Measurements from ENCODE around the gene ATP13A1. TPM values are rescaled to one million over a fixed set of nuclear protein-coding genes. Genes with fewer than 3 reads are reported as not detected.
A peak's percentile ranks its signal among the peaks of the same experiment; 100 is the strongest.
"Not testable (repeated sequence)": the region's sequence is repeated elsewhere in the genome, so short reads cannot be mapped to it uniquely, and the experiment has no call there.

ATP13A1 gene
- total RNA-seq, 4 donors from 2014 or later, result 223 to 465 (median 285) TPM

- Histone ChIP-seq H3K4me1 (no peaks in the 10 kb centered on the region), H3K9me3 (peaks cover 0 to 17% (median 0%) of the 10 kb centered on the region in 4 donors), H3K27ac (no peak overlapping the region), H3K36me3 (no peaks in the 10 kb centered on the region), H3K4me3 (no peak overlapping the region), H3K27me3 (no peaks in the 10 kb centered on the region)
- TF ChIP-seq, protein P1, sequence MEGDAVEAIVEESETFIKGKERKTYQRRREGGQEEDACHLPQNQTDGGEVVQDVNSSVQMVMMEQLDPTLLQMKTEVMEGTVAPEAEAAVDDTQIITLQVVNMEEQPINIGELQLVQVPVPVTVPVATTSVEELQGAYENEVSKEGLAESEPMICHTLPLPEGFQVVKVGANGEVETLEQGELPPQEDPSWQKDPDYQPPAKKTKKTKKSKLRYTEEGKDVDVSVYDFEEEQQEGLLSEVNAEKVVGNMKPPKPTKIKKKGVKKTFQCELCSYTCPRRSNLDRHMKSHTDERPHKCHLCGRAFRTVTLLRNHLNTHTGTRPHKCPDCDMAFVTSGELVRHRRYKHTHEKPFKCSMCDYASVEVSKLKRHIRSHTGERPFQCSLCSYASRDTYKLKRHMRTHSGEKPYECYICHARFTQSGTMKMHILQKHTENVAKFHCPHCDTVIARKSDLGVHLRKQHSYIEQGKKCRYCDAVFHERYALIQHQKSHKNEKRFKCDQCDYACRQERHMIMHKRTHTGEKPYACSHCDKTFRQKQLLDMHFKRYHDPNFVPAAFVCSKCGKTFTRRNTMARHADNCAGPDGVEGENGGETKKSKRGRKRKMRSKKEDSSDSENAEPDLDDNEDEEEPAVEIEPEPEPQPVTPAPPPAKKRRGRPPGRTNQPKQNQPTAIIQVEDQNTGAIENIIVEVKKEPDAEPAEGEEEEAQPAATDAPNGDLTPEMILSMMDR (IDR thresholded peaks at IDR 0.05), result no peak
- TF ChIP-seq POLR2A (IDR thresholded peaks at IDR 0.05), result no peak
- no peak for DNase-seq
Measured at GRCh38 chr19:19697589-19697988, 34.1 kb upstream of the ATP13A1 start.

GRCh38 chr19:19696386-19696785, 32.9 kb upstream of the ATP13A1 start:
- no peak for DNase-seq
- H3K36me3 ChIP-seq, result no peaks in the 10 kb centered on the region
- H3K4me1 ChIP-seq, result no peaks in the 10 kb centered on the region
- H3K4me3 ChIP-seq, result no peak overlapping the region
- H3K9me3 ChIP-seq, result peaks cover 0 to 11% (median 0%) of the 10 kb centered on the region in 4 donors
- no peak for TF ChIP-seq POLR2A (IDR thresholded peaks at IDR 0.05)
- TF ChIP-seq, protein P1 (IDR thresholded peaks at IDR 0.05), result no peak
- no peaks in the 10 kb centered on the region for H3K27me3 ChIP-seq
- H3K27ac ChIP-seq, result no peak overlapping the region

GRCh38 chr19:19691683-19692082, 28.2 kb upstream of the ATP13A1 start:
- H3K27ac ChIP-seq, result no peak overlapping the region
- DNase-seq, result no peak
- H3K9me3 ChIP-seq, result peaks cover 0 to 3% (median 0%) of the 10 kb centered on the region in 4 donors
- TF ChIP-seq, protein P1 (IDR thresholded peaks at IDR 0.05), result no peak
- TF ChIP-seq POLR2A (IDR thresholded peaks at IDR 0.05), result no peak
- H3K4me3 ChIP-seq, result no peak overlapping the region
- no peaks in the 10 kb centered on the region for H3K27me3 ChIP-seq
- no peaks in the 10 kb centered on the region for H3K4me1 ChIP-seq
- no peaks in the 10 kb centered on the region for H3K36me3 ChIP-seq

DNA sequence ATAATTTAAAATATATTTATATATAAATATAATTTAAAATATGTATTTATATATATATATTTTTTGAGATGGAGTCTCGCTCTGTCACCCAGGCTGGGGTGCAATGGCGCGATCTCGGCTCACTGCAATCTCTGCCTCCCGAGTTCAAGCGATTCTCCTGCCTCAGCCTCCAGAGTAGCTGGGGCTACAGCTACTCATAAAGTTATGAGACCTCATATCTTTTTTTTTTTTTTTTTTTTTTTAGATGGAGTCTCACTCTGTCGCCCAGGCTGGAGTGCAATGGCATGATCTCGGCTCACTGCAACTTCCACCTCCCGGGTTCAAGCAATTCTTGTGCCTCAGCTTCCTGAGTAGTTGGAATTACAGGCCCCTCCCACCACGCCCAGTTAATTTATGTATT, 25.5 kb upstream of the ATP13A1 start:
- not testable (repeated sequence) for H3K4me1 ChIP-seq, H3K36me3 ChIP-seq, H3K27me3 ChIP-seq, H3K27ac ChIP-seq, H3K4me3 ChIP-seq, DNase-seq
- H3K9me3 ChIP-seq, result peaks cover 0 to 13% (median 2%) of the 10 kb centered on the region in 4 donors

- Histone ChIP-seq H3K27me3 (no peaks in the 10 kb centered on the region), H3K4me1 (no peaks in the 10 kb centered on the region), H3K36me3 (no peaks in the 10 kb centered on the region), H3K4me3 (no peak overlapping the region), H3K9me3 (peaks cover 0 to 21% (median 4%) of the 10 kb centered on the region in 4 donors), H3K27ac (no peak overlapping the region)
- no peak for TF ChIP-seq POLR2A (IDR thresholded peaks at IDR 0.05)
- DNase-seq, result peak in 1 of 3 donors; percentile 14
Measured at GRCh38 chr19:19687090-19687489, 23.6 kb upstream of the ATP13A1 start.

GRCh38 chr19:19686580-19686979, 23.1 kb upstream of the ATP13A1 start:
- Histone ChIP-seq H3K27me3 (no peaks in the 10 kb centered on the region), H3K36me3 (no peaks in the 10 kb centered on the region), H3K4me3 (no peak overlapping the region), H3K4me1 (no peaks in the 10 kb centered on the region), H3K27ac (no peak overlapping the region), H3K9me3 (peaks cover 0 to 21% (median 4%) of the 10 kb centered on the region in 4 donors)
- no peak for DNase-seq
- no peak for TF ChIP-seq POLR2A (IDR thresholded peaks at IDR 0.05)

- H3K27me3 ChIP-seq, H3K36me3 ChIP-seq, H3K27ac ChIP-seq, H3K4me3 ChIP-seq, H3K4me1 ChIP-seq: not testable (repeated sequence)
- peaks cover 0 to 25% (median 4%) of the 10 kb centered on the region in 4 donors for H3K9me3 ChIP-seq
- peak in 1 of 3 donors; percentile 14 for DNase-seq
Measured at GRCh38 chr19:19686119-19686518, 22.6 kb upstream of the ATP13A1 start.

All from Peyer's patch (tissue), 4 donors.